NOMO-1 (cell line): Measurements from ENCODE around the gene CTH.
"Not testable (repeated sequence)": the region's sequence is repeated elsewhere in the genome, so short reads cannot be mapped to it uniquely, and the experiment has no call there.

Experiments used
- DNase-seq, 2 experiments: peaks; one replicate each; lab custom pipeline; 2025; ENCODE audit not compliant: unreplicated experiment in 2 of 2; lab: John Stamatoyannopoulos, UW

The CTH gene

DNA sequence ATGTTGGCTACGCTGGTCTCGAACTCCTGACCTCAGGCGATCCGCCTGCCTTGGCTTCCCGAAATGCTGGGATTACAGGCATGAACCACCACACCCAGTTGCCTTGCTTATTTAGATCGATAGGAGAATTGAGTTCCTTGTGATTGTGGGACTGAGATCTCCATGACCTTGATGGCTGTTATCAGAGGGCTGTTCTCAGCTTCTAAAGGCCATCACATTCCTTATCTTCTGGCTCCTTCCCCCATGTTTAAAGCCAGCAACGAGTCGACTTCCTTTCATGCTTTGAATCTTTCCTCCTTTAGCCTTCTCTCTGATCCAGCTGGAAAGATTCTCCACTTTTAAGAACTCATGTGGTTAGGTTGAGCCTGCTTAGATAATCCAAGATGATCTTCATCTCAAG is 38.0 kb downstream of the CTH start:
- no peak for DNase-seq

- DNase-seq: not testable (repeated sequence)
Observed at GRCh38 chr1:70452164-70452939, 41.3 kb downstream of the CTH start.

DNA sequence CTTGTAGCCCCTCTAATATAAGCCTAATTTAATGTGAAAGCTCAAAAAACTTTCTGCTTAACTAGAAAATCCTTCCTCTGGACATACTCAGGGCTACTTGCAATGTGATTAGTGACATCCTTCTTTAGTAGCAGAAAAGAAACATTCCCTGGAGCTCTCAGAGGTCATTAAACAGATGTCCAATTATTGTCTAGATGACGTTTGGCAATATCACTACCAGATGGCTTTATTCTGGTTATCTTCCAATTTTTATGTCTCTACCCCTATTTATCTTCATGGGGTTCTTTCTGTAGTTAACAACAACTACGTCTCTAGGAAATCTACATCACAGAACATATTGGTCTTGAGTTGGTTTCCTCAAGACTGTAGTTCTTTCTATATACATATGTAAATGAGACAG is 44.2 kb downstream of the CTH start:
- DNase-seq: no peak

GRCh38 chr1:70458131-70458530 is 47.1 kb downstream of the CTH start:
- peak in 1 of 2 experiments; percentile 15 for DNase-seq

DNA sequence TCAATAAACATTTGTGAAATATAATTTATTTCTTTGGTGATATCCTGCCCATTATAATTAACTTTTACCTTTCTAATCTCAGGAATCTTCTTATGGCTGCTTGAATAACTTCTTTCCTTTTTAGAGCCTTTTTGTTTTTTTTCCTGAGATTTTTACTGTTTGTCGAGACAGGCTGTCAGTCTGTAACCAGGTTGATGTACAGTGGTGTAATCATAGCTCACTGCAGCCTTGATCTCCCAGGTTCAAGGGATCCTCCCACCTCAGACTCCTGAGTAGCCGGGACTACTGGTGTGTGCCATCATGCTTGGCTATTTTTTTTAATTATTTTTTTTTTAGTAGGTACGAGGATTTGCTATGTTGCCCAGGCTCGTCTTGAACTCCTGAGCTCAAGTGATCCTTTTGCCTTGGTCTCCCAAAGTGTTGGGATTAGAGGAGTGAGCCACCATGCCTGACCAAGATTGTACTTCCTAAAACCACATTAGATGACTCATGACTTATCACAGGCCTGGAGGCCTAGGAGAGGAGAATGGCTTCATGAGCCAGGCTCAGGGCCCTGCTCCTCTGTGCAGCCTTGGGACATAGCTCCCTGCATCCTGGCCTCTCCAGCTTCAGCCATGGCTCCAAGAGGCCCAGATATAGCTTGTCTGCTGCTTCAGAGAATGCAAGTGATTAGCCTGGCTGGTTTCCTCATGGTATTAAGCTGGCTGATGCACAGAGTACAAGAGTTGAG is 48.6 kb downstream of the CTH start:
- no peak for DNase-seq

GRCh38 chr1:70460740-70461713 is 50.0 kb downstream of the CTH start:
- not testable (repeated sequence) for DNase-seq

GRCh38 chr1:70462611-70463010 is 51.5 kb downstream of the CTH start:
- DNase-seq: no peak

DNA sequence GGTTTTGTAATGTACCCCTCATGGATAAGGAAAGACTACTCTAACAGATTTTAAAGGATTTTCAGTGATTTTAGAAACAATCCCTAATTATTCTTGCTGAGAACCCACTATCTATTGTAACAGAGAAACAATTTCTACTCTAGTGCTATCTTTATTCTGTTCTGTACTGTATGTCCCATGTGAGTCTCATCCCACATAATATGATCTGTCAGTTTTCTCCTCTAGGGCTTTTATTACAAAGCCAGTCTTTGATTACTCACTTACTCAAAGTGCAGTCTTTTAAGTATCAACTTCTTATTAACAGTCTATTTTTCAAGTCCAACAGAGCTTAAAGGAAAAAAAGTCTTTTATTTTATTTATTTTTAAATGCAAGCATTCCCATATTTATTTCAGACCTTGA is 54.8 kb downstream of the CTH start:
- DNase-seq: no peak

GRCh38 chr1:70467531-70467930 is 56.5 kb downstream of the CTH start:
- no peak for DNase-seq

GRCh38 chr1:70468180-70468579 is 57.1 kb downstream of the CTH start:
- DNase-seq: no peak

- not testable (repeated sequence) for DNase-seq
Observed at GRCh38 chr1:70469184-70469583, 58.1 kb downstream of the CTH start.

GRCh38 chr1:70475023-70475422 is 64.0 kb downstream of the CTH start:
- DNase-seq: no peak

GRCh38 chr1:70477090-70477489 is 66.0 kb downstream of the CTH start:
- DNase-seq: no peak

GRCh38 chr1:70477905-70478304 is 66.8 kb downstream of the CTH start:
- DNase-seq: not testable (repeated sequence)

DNA sequence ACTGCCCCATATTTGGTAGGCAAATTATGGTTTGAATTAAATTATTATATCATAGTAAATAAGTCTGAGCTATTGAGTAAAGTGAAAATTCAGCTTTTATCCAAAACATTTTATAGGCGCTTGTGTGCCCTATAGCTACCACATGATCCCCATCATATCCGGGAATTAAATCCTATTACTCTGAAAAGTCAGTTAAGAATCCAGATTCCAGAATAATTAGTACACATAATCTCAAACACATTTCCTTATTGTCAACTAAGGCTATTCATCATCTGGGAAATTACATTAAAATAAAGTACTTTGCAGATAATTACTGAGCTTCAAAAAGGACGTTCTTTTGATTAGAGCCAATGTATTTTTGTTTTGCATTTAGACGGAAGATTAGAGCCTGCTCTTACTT is 72.3 kb downstream of the CTH start:
- DNase-seq: no peak

DNA sequence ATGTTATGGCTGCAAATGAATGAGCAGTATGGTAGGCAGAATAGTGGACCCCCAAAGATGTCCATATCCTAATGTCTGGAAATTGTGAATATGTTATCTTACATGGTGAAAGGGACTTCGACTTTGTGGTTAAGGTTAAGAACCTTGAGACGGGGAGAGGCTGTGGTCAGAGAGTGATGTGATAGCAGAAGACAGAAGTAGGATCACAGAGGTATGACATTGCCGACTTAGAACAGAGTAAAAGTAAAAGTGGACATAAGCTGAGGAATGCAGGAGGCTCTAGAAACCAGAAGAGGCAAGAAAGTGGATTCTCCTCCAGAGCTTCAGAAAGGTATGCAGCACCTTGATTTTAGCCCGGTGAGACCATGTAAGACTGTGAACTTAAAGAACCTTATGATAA is 74.6 kb downstream of the CTH start:
- DNase-seq: no peak

- no peak for DNase-seq
Observed at GRCh38 chr1:70486676-70487458, 75.8 kb downstream of the CTH start.

GRCh38 chr1:70487459-70487815 is 76.4 kb downstream of the CTH start:
- DNase-seq: no peak

GRCh38 chr1:70487910-70488665 is 77.0 kb downstream of the CTH start:
- peak in 1 of 2 experiments; percentile 3 for DNase-seq
